Measurements from ENCODE around the gene CMIP. TPM values are rescaled to one million over a fixed set of nuclear protein-coding genes. Genes with fewer than 3 reads are reported as not detected.

CMIP gene
- polyA plus RNA-seq, 1 donor from 2014 or later: 15.1 TPM

GRCh38 chr16:81610144-81610842 lies 165.7 kb downstream of the CMIP start:
- Histone ChIP-seq H3K9me3 (ENCODE audit: low read length) (no peaks in the 10 kb centered on the region), H3F3A (ENCODE audit: insufficient read depth, low read length, poor library complexity, severe bottlenecking) (no peaks in the 10 kb centered on the region), H3K36me3 (ENCODE audit: insufficient read depth, low read length) (peaks cover 13% of the 10 kb centered on the region), H3K4me2 (ENCODE audit: low read length) (no peak overlapping the region), H3K9ac (ENCODE audit: low read length) (no peak overlapping the region), H3K27ac (ENCODE audit: low read length) (no peak overlapping the region), H2AFZ (ENCODE audit: low read depth, low read length) (no peak overlapping the region), H3K9me2 (ENCODE audit: insufficient read depth, low read length) (no peaks in the 10 kb centered on the region), H3K4me3 (ENCODE audit: low read length) (no peak overlapping the region), H3K27me3 (ENCODE audit: insufficient read depth, low read depth, low read length) (no peaks in the 10 kb centered on the region), H4K20me1 (ENCODE audit: insufficient read depth) (no peaks in the 10 kb centered on the region), H3K79me2 (replicated peaks; ENCODE audit: insufficient read depth, low read length) (peaks cover 10% of the 10 kb centered on the region)
- TF ChIP-seq TAF1 (IDR thresholded peaks at IDR 0.05; ENCODE audit: low read depth): no peak
- TF ChIP-seq, protein P1, sequence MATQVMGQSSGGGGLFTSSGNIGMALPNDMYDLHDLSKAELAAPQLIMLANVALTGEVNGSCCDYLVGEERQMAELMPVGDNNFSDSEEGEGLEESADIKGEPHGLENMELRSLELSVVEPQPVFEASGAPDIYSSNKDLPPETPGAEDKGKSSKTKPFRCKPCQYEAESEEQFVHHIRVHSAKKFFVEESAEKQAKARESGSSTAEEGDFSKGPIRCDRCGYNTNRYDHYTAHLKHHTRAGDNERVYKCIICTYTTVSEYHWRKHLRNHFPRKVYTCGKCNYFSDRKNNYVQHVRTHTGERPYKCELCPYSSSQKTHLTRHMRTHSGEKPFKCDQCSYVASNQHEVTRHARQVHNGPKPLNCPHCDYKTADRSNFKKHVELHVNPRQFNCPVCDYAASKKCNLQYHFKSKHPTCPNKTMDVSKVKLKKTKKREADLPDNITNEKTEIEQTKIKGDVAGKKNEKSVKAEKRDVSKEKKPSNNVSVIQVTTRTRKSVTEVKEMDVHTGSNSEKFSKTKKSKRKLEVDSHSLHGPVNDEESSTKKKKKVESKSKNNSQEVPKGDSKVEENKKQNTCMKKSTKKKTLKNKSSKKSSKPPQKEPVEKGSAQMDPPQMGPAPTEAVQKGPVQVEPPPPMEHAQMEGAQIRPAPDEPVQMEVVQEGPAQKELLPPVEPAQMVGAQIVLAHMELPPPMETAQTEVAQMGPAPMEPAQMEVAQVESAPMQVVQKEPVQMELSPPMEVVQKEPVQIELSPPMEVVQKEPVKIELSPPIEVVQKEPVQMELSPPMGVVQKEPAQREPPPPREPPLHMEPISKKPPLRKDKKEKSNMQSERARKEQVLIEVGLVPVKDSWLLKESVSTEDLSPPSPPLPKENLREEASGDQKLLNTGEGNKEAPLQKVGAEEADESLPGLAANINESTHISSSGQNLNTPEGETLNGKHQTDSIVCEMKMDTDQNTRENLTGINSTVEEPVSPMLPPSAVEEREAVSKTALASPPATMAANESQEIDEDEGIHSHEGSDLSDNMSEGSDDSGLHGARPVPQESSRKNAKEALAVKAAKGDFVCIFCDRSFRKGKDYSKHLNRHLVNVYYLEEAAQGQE (IDR thresholded peaks at IDR 0.05; ENCODE audit: borderline replicate concordance): no peak
- TF ChIP-seq MXI1 (conservative IDR thresholded peaks at IDR 0.05; ENCODE audit: poor library complexity, severe bottlenecking): no peak
- no peak for TF ChIP-seq SMC3 (conservative IDR thresholded peaks at IDR 0.05; ENCODE audit: poor library complexity)
- TF ChIP-seq POLR2AphosphoS5 (IDR thresholded peaks at IDR 0.05): no peak
- no peak for TF ChIP-seq EP300 (conservative IDR thresholded peaks at IDR 0.05; ENCODE audit: poor library complexity, severe bottlenecking)
- TF ChIP-seq EZH2 (IDR thresholded peaks at IDR 0.05; ENCODE audit: borderline replicate concordance, insufficient read depth, low read length, poor library complexity, severe bottlenecking): no peak
- no peak for TF ChIP-seq RAD21 (conservative IDR thresholded peaks at IDR 0.05)

- H3K9me2 ChIP-seq (ENCODE audit: insufficient read depth, low read length): no peaks in the 10 kb centered on the region
- peaks cover 13% of the 10 kb centered on the region for H3K36me3 ChIP-seq (ENCODE audit: insufficient read depth, low read length)
- no peak overlapping the region for H3K9ac ChIP-seq (ENCODE audit: low read length)
- no peaks in the 10 kb centered on the region for H3F3A ChIP-seq (ENCODE audit: insufficient read depth, low read length, poor library complexity, severe bottlenecking)
- H4K20me1 ChIP-seq (ENCODE audit: insufficient read depth): no peaks in the 10 kb centered on the region
- H3K27ac ChIP-seq (ENCODE audit: low read length): no peak overlapping the region
- no peaks in the 10 kb centered on the region for H3K9me3 ChIP-seq (ENCODE audit: low read length)
- H3K4me3 ChIP-seq (ENCODE audit: low read length): no peak overlapping the region
- H3K27me3 ChIP-seq (ENCODE audit: insufficient read depth, low read depth, low read length): no peaks in the 10 kb centered on the region
- H3K4me2 ChIP-seq (ENCODE audit: low read length): no peak overlapping the region
- TF ChIP-seq MXI1 (conservative IDR thresholded peaks at IDR 0.05; ENCODE audit: poor library complexity, severe bottlenecking) (no peak), TAF1 (IDR thresholded peaks at IDR 0.05; ENCODE audit: low read depth) (no peak), SMC3 (conservative IDR thresholded peaks at IDR 0.05; ENCODE audit: poor library complexity) (no peak)
- TF ChIP-seq, protein P2, sequence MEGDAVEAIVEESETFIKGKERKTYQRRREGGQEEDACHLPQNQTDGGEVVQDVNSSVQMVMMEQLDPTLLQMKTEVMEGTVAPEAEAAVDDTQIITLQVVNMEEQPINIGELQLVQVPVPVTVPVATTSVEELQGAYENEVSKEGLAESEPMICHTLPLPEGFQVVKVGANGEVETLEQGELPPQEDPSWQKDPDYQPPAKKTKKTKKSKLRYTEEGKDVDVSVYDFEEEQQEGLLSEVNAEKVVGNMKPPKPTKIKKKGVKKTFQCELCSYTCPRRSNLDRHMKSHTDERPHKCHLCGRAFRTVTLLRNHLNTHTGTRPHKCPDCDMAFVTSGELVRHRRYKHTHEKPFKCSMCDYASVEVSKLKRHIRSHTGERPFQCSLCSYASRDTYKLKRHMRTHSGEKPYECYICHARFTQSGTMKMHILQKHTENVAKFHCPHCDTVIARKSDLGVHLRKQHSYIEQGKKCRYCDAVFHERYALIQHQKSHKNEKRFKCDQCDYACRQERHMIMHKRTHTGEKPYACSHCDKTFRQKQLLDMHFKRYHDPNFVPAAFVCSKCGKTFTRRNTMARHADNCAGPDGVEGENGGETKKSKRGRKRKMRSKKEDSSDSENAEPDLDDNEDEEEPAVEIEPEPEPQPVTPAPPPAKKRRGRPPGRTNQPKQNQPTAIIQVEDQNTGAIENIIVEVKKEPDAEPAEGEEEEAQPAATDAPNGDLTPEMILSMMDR (IDR thresholded peaks at IDR 0.05; ENCODE audit: poor library complexity, severe bottlenecking): no peak
- peaks cover 6% of the 10 kb centered on the region for H3K79me2 ChIP-seq (replicated peaks; ENCODE audit: insufficient read depth, low read length)
- H2AFZ ChIP-seq (ENCODE audit: low read depth, low read length): no peak overlapping the region
These were observed 166.3 kb downstream of the CMIP start for GRCh38 chr16:81610936-81611335.
